ENCODE data around the gene USP32.

DNA sequence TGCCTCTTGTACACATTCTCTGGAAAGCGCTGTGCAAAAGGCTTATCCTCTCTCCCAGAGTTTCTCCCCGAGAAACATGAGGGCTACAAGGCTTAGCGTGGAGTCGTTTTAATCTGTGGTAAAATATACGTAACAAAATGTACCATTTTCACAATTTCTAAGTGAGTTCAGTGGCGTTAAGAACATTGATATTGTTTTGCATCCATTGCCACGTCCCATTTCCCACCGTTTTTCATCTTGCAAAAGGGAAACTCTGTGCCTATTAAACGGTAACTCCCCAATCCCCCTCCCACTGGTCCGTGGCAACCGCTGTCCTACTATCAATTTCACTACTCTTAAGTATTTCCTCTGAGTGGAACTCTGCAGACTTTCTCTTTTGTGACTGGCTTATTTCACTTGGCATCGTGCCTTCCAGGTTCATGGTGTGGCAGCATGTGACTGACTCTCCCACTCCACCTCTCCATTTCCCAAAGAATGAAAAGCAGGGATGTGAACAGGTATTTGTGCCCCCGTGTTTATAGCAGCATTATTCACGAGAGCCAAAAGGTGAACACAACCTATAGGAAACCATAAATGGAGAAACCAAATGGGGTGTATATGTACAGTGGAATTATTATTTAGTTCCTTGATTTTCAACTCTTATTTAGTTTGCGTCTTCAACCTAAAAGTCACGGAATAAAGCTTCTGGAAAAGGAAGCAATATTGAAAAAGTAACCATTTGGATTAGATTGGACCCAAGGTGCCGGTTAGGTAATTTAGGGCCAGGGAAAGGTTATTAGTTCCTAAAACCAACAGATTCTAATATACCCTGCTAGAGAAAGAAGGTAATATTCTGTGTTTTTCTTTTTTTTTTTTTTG lies 1.1 kb upstream of the USP32 start:
- TF ChIP-seq, protein P1, sequence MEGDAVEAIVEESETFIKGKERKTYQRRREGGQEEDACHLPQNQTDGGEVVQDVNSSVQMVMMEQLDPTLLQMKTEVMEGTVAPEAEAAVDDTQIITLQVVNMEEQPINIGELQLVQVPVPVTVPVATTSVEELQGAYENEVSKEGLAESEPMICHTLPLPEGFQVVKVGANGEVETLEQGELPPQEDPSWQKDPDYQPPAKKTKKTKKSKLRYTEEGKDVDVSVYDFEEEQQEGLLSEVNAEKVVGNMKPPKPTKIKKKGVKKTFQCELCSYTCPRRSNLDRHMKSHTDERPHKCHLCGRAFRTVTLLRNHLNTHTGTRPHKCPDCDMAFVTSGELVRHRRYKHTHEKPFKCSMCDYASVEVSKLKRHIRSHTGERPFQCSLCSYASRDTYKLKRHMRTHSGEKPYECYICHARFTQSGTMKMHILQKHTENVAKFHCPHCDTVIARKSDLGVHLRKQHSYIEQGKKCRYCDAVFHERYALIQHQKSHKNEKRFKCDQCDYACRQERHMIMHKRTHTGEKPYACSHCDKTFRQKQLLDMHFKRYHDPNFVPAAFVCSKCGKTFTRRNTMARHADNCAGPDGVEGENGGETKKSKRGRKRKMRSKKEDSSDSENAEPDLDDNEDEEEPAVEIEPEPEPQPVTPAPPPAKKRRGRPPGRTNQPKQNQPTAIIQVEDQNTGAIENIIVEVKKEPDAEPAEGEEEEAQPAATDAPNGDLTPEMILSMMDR (IDR thresholded peaks at IDR 0.05) = no peak
- no peak for TF ChIP-seq EZH2 (IDR thresholded peaks at IDR 0.05; ENCODE audit: borderline replicate concordance, insufficient read depth, low read depth, low read length, poor library complexity, severe bottlenecking)

Measured in B cell (primary cell).